ENCODE results near the gene XRRA1. TPM values are rescaled to one million over a fixed set of nuclear protein-coding genes. Genes with fewer than 3 reads are reported as not detected.

XRRA1 gene
- total and polyA plus RNA-seq, 2 of the 4 experiments (the other 2 are of a cell fraction) = 5.4 to 6.3 TPM

DNA sequence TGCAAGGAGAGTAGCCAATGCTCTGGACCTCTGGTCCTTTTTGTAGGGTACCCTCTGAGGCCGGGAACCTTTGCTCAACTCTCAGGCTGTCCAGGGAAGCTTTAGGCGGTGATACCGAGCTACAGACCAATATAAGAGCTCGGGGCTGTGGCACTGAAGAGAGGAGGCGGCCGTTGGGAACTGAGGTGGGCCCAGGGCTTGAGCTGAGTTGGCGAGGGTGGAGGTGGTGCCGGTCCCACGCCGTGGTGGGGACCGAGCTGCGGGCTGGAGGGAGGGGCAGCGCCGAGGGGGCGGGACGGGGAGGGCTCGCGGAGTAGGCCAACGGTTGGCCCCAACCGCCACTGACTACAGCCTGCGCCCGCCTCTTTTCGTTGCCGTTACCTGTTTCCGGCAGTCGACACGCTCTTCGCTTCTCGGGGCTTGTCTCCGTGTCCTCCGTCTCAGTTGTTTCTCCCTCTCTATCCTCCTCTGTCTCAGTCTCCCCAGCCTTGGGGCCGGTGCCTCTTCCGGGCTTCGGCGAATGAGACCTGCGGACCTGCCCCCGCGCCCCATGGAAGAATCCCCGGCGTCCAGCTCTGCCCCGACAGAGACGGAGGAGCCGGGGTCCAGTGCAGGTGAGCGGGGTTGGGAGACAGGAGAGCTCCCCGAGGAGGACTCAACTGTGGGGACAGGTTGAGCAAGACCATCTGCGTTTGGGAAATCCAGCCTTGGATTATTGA lies 39.8 kb upstream of the XRRA1 start, which contains the start of gene NEU3 (continued):
- TF ChIP-seq, protein P1, sequence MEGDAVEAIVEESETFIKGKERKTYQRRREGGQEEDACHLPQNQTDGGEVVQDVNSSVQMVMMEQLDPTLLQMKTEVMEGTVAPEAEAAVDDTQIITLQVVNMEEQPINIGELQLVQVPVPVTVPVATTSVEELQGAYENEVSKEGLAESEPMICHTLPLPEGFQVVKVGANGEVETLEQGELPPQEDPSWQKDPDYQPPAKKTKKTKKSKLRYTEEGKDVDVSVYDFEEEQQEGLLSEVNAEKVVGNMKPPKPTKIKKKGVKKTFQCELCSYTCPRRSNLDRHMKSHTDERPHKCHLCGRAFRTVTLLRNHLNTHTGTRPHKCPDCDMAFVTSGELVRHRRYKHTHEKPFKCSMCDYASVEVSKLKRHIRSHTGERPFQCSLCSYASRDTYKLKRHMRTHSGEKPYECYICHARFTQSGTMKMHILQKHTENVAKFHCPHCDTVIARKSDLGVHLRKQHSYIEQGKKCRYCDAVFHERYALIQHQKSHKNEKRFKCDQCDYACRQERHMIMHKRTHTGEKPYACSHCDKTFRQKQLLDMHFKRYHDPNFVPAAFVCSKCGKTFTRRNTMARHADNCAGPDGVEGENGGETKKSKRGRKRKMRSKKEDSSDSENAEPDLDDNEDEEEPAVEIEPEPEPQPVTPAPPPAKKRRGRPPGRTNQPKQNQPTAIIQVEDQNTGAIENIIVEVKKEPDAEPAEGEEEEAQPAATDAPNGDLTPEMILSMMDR (conservative IDR thresholded peaks at IDR 0.05; ENCODE audit: low read depth, low read length) = no peak
- TF ChIP-seq BHLHE40 (IDR thresholded peaks at IDR 0.05; ENCODE audit: low read depth, low read length) = no peak
- TF ChIP-seq RCOR1 (IDR thresholded peaks at IDR 0.05; ENCODE audit: insufficient replicate concordance, low read length) = no peak

DNA sequence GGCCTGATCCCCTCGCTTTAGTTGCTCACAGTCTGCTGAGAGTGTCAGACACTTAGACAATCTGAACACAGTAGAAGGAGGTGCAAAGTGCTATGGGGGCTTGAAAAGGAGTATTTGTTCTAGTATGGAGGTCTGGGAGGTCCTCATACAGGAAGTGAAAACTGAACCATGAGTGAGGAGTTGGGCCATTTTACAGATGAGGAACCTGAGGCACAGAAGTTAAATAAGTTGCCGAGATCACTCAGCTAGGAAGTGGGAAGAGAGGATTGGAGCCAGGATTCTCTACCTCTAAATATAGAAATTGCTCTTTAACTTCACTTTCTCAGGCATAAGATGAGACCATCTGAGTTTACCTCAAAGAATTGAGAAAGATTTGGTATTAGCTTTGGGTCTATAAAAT lies 35.8 kb upstream of the XRRA1 start:
- Histone ChIP-seq H3K36me3 (ENCODE audit: control insufficient read depth, insufficient read depth, low read length) (no peaks in the 10 kb centered on the region), H2AK5ac (ENCODE audit: low read depth, low read length) (no peak overlapping the region), H3K4me2 (ENCODE audit: low read depth, low read length) (no peak overlapping the region), H4K8ac (ENCODE audit: low read depth in 2 of 2, low read length in 2 of 2) (no peak overlapping the region), H2BK15ac (ENCODE audit: low read depth, low read length) (no peak overlapping the region), H2BK5ac (ENCODE audit: low read depth, low read length, poor library complexity, severe bottlenecking) (no peak overlapping the region), H3K14ac (replicated peaks; ENCODE audit: low read depth, low read length) (no peak overlapping the region), H3K4me3 (ENCODE audit: insufficient read depth, low read depth, low read length) (no peak overlapping the region), H3K27ac (ENCODE audit: insufficient read depth, low read length) (no peak overlapping the region), H3K56ac (ENCODE audit: extremely low read depth, insufficient read depth, low read length) (no peak overlapping the region), H2AFZ (replicated peaks; ENCODE audit: low read length, poor library complexity) (no peak overlapping the region), H3K9me1 (ENCODE audit: insufficient read depth, low read length) (peaks cover 5% of the 10 kb centered on the region; the same call in 1 of the 2 replicates), H3K4ac (ENCODE audit: low read depth, low read length) (no peak overlapping the region), H3K9me3 (ENCODE audit: control insufficient read depth, insufficient read depth, low read length) (no peaks in the 10 kb centered on the region), H3K79me1 (ENCODE audit: low read depth in 1 of 2, low read length in 2 of 2) (peaks cover 2 to 8% of the 10 kb centered on the region in 2 experiments; a peak in 3 of 4 replicates), H2AK9ac (replicated peaks; ENCODE audit: low read depth, low read length, poor library complexity) (no peak overlapping the region), H2BK120ac (ENCODE audit: low read depth, low read length) (no peak overlapping the region), H3K23ac (ENCODE audit: low read depth, low read length) (no peak overlapping the region), H3K9ac (ENCODE audit: low read depth, low read length) (no peak overlapping the region), H3K4me1 (ENCODE audit: control insufficient read depth, insufficient read depth, low read length) (no peaks in the 10 kb centered on the region), H2BK20ac (ENCODE audit: low read depth, low read length) (no peak overlapping the region), H4K91ac (ENCODE audit: insufficient read depth, low read depth, low read length) (no peak overlapping the region), H3K27me3 (ENCODE audit: control insufficient read depth, insufficient read depth, low read length) (no peaks in the 10 kb centered on the region), H3K18ac (ENCODE audit: low read depth, low read length) (no peak overlapping the region), H4K5ac (ENCODE audit: low read depth, low read length) (no peak overlapping the region), H4K20me1 (ENCODE audit: insufficient read depth, low read length) (no peaks in the 10 kb centered on the region)
- in situ Hi-C loops (cut with MboI; ENCODE audit: low sequenced_read_pairs) = no loop called here
- BruUV-seq (replicated peaks) = no TSS peak
- TF ChIP-seq, protein P2, sequence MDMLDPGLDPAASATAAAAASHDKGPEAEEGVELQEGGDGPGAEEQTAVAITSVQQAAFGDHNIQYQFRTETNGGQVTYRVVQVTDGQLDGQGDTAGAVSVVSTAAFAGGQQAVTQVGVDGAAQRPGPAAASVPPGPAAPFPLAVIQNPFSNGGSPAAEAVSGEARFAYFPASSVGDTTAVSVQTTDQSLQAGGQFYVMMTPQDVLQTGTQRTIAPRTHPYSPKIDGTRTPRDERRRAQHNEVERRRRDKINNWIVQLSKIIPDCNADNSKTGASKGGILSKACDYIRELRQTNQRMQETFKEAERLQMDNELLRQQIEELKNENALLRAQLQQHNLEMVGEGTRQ (IDR thresholded peaks at IDR 0.05; ENCODE audit: low read depth, low read length) = no peak
- TF ChIP-seq MXI1 (IDR thresholded peaks at IDR 0.05; ENCODE audit: borderline replicate concordance, low read depth, low read length) (no peak), NFE2L2 (IDR thresholded peaks at IDR 0.05; ENCODE audit: low read depth, low read length) (no peak), RFX5 (IDR thresholded peaks at IDR 0.05; ENCODE audit: low read depth, low read length) (no peak), BHLHE40 (IDR thresholded peaks at IDR 0.05; ENCODE audit: low read depth, low read length) (no peak), CEBPB (IDR thresholded peaks at IDR 0.05; ENCODE audit: low read depth, low read length) (no peak), MAFK (IDR thresholded peaks at IDR 0.05; ENCODE audit: low read depth, low read length) (no peak), CHD1 (IDR thresholded peaks at IDR 0.05; ENCODE audit: low read depth, low read length) (no peak)
- TF ChIP-seq, protein P1 (conservative IDR thresholded peaks at IDR 0.05; ENCODE audit: low read depth, low read length) = no peak
- no peak for DNase-seq
- dilution Hi-C loops (cut with HindIII; ENCODE audit: low sequenced_read_pairs, unreplicated experiment) = no loop called here
- WGBS, 2 experiments (ENCODE audit: extremely low coverage in 2 of 2, insufficient read length in 1 of 2) = no CpG with 5 or more reads among the region's 2 CpGs
- ChIA-PET POLR2A (ENCODE audit: unreplicated experiment) (no interaction called here), CTCF (no interaction called here)
- ATAC-seq (ENCODE audit: low read depth) = no peak
- intact Hi-C loops (cut with micrococcal nuclease) = no loop called here
